Loucy (cell line): ENCODE measurements around the gene PHACTR1.

ENCODE experiments used
- H2AFZ ChIP-seq: fragments of 200-600 bp; sonication (generic); 2 replicates; pipeline ENCODE4 v1.6.0; 2016; ENCODE audit warnings: antibody characterized with exemption, mild to moderate bottlenecking, low read length, moderate library complexity
- H3F3A ChIP-seq: fragments of 200-600 bp; 2 replicates; pipeline ENCODE4 v1.6.0; 2016; ENCODE audit warnings: antibody characterized with exemption, low read depth, mild to moderate bottlenecking
- H3K27me3 ChIP-seq: fragments of 200-600 bp; sonication (generic); 2 replicates; pipeline ENCODE4 v1.6.1; 2014; ENCODE audit warnings: low read length, mild to moderate bottlenecking; ENCODE audit not compliant: insufficient read depth, poor library complexity, severe bottlenecking
- H3K36me3 ChIP-seq: fragments of 200-600 bp; sonication (generic); 2 replicates; pipeline ENCODE4 v1.6.1; 2016; ENCODE audit warnings: low read length; ENCODE audit not compliant: insufficient read depth
- H3K4me1 ChIP-seq: fragments of 200-600 bp; sonication (generic); 2 replicates; pipeline ENCODE4 v1.5.1; 2014; ENCODE audit warnings: low read length, mild to moderate bottlenecking; ENCODE audit not compliant: insufficient read depth, poor library complexity, severe bottlenecking
- H3K4me2 ChIP-seq: fragments of 200-600 bp; sonication (generic); 2 replicates; pipeline ENCODE4 v1.6.0; 2014; ENCODE audit warnings: antibody characterized with exemption, low read length, low read depth, mild to moderate bottlenecking; ENCODE audit not compliant: poor library complexity, severe bottlenecking
- H3K4me3 ChIP-seq: fragments of 200-600 bp; sonication (generic); 2 replicates; pipeline ENCODE4 v1.5.1; 2014; ENCODE audit warnings: low read length, mild to moderate bottlenecking, mixed read lengths; ENCODE audit not compliant: poor library complexity, severe bottlenecking
- H3K79me2 ChIP-seq: fragments of 200-600 bp; sonication (generic); 2 replicates; pipeline ENCODE4 v1.6.1; 2014; ENCODE audit warnings: low read length; ENCODE audit not compliant: insufficient read depth
- H3K9ac ChIP-seq: fragments of 200-600 bp; sonication (generic); 2 replicates; pipeline ENCODE4 v1.6.0; 2014; ENCODE audit warnings: mild to moderate bottlenecking, low read depth, low read length, moderate library complexity; ENCODE audit not compliant: poor library complexity, severe bottlenecking
- H3K9me2 ChIP-seq: fragments of 200-600 bp; sonication (generic); replicated peaks from 2 replicates; pipeline ENCODE4 v1.6.1; 2016; ENCODE audit warnings: low read depth, low read length, mixed read lengths
- H3K9me3 ChIP-seq: fragments of 200-600 bp; sonication (generic); 2 replicates; pipeline ENCODE4 v1.6.1; 2014; ENCODE audit warnings: mild to moderate bottlenecking, antibody characterized with exemption, low read length, low read depth; ENCODE audit not compliant: insufficient read depth
- H4K20me1 ChIP-seq: fragments of 200-600 bp; sonication (generic); 2 replicates; pipeline ENCODE4 v1.6.0; 2014; ENCODE audit warnings: antibody characterized with exemption, low read length, mild to moderate bottlenecking; ENCODE audit not compliant: insufficient read depth, poor library complexity, severe bottlenecking
- CTCF ChIP-seq: fragments of 200-600 bp; sonication (generic); conservative IDR thresholded peaks from 2 replicates; pipeline ENCODE4 v1.5.1; 2014; ENCODE audit warnings: mild to moderate bottlenecking, antibody characterized with exemption, low read length
- EZH2phosphoT487 ChIP-seq: fragments of 200-600 bp; IDR thresholded peaks from 2 replicates; pipeline ENCODE4 v1.6.1; 2018; ENCODE audit warnings: antibody characterized with exemption, mild to moderate bottlenecking, moderate library complexity, borderline replicate concordance

Gene PHACTR1

DNA sequence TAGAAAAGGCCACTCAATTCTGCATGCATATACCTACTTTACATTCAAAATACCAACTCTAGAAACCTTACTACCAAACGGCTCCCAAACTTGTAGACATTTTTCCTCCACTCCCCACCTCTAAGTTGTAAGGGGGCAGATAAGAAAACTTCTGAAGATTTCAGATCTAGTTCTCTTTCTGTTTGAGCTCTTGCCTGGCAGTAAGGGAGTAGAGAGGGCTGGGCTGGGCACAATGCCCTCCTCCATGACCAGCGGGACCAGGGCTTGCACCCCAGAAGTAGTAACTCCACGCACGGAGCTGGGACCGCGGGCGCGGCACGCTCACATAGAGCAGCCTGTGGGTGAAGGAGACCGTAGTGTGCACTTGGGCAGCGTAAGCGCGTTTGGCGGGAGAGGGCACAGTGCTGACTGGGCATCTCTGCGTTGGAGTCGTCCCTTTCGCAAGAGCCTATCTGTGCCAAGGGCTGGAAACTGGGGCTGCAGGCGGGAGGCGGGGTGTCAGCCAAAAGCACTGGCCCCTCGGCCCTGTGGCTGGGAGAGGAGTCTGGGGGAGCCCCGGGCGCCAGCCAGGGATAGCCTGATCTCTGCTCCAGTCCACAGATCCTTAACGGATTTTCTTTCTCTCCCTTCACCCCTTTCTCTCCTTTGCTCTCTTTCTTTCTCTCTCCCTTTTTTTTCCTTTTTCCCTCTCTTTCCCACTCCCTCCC is 32.4 kb downstream of the PHACTR1 start:
- no peaks in the 10 kb centered on the region for H3K9me2 ChIP-seq
- no peak overlapping the region for H3K4me3 ChIP-seq
- no peak overlapping the region for H3K9ac ChIP-seq

DNA sequence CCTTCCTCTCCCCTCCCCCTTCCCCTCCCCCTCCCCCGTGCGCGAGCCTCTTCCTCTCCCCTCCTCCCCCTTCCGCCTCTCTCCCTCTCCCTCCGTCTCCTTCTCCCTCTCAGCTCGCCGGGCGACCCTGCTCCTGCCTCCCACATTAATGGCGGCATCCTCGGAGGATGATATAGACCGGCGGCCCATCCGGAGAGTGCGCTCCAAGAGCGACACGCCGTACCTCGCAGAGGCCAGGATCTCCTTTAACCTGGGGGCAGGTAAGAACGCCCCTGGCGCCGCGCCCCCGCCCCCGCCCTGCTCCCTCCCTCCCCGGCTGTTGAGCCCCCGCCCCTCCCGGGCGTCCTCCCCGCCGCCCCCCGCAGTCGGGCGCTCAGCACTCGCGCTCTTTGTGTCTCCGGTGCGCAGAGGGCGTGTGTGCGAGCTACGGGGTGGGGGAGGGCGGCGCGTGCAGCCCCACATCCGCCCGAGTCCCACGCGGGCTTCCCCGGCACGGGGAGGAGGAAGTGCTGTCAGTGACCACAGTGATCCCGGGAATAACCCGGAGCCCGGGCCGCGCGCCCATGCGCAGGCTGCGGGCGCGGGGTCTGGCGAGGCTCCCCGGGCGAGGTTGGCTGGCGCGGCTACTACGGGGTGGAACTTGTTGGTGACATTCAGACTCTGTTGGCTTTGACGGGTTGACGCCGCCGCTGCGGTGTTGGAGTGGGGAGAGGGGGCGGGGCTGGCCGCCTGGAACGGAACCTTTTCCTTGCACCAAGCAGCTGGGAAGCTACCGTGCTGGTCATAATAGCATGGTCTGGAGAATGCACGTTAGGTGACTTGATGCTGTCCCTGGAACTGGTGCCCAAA is 33.2 kb downstream of the PHACTR1 start:
- Histone ChIP-seq H3K9ac (no peak overlapping the region), H3K79me2 (no peaks in the 10 kb centered on the region), H3K4me3 (no peak overlapping the region), H3K9me3 (no peaks in the 10 kb centered on the region), H3K9me2 (no peaks in the 10 kb centered on the region), H3F3A (no peaks in the 10 kb centered on the region), H3K4me2 (no peak overlapping the region), H3K4me1 (no peaks in the 10 kb centered on the region), H3K36me3 (no peaks in the 10 kb centered on the region), H3K27me3 (no peaks in the 10 kb centered on the region), H2AFZ (no peak overlapping the region), H4K20me1 (no peaks in the 10 kb centered on the region)
- TF ChIP-seq EZH2phosphoT487, result no peak
- TF ChIP-seq CTCF, result no peak

More for the DNA sequence above, 32.4 kb downstream of the PHACTR1 start:
- TF ChIP-seq EZH2phosphoT487, result no peak
- TF ChIP-seq CTCF, result no peak
- no peak overlapping the region for H2AFZ ChIP-seq
- no peaks in the 10 kb centered on the region for H3K4me1 ChIP-seq
- H4K20me1 ChIP-seq, result no peaks in the 10 kb centered on the region
- H3K27me3 ChIP-seq, result no peaks in the 10 kb centered on the region
- no peaks in the 10 kb centered on the region for H3K79me2 ChIP-seq
- H3K4me2 ChIP-seq, result no peak overlapping the region
- H3K36me3 ChIP-seq, result no peaks in the 10 kb centered on the region
- H3F3A ChIP-seq, result no peaks in the 10 kb centered on the region
- no peaks in the 10 kb centered on the region for H3K9me3 ChIP-seq

GRCh38 chr6:12750416-12750815 is 33.8 kb downstream of the PHACTR1 start:
- no peak overlapping the region for H3K9ac ChIP-seq
- H3K4me2 ChIP-seq, result no peak overlapping the region
- H3K4me1 ChIP-seq, result no peaks in the 10 kb centered on the region
- no peak overlapping the region for H3K4me3 ChIP-seq
- H3F3A ChIP-seq, result no peaks in the 10 kb centered on the region
- H3K36me3 ChIP-seq, result no peaks in the 10 kb centered on the region
- no peak overlapping the region for H2AFZ ChIP-seq
- H4K20me1 ChIP-seq, result no peaks in the 10 kb centered on the region
- H3K79me2 ChIP-seq, result no peaks in the 10 kb centered on the region
- no peaks in the 10 kb centered on the region for H3K27me3 ChIP-seq
- no peak for TF ChIP-seq CTCF
- TF ChIP-seq EZH2phosphoT487, result no peak
- no peaks in the 10 kb centered on the region for H3K9me3 ChIP-seq
- H3K9me2 ChIP-seq, result no peaks in the 10 kb centered on the region
